Stimulated activated CD8-positive, alpha-beta memory T cell treated with anti-CD3 and anti-CD28 coated beads, Interleukin-12 subunit alpha, Interleukin-12 subunit beta, amount 100 ng/mL, for 4 hours (primary cell): ENCODE results near the gene ZP4.

Source experiments
- DNase-seq: peaks from one replicate; pipeline ENCODE4 v3.0.0-alpha.2; 2020; ENCODE audit warnings: low read depth

Gene ZP4

GRCh38 chr1:237890822-237891221, at the start of gene ZP4:
Gene ZP4, minus strand, starts transcription at chr1:237890922. Its CDS starts 287 bp downstream, at chr1:237890635.
- no peak for DNase-seq

- DNase-seq = no peak
Observed at GRCh38 chr1:237938553-237938952, 47.8 kb upstream of the ZP4 start.

- DNase-seq = no peak
Observed at GRCh38 chr1:237938068-237938467, 47.3 kb upstream of the ZP4 start.

GRCh38 chr1:237932816-237933215, 42.1 kb upstream of the ZP4 start:
- no peak for DNase-seq

- DNase-seq = no peak
Observed at GRCh38 chr1:237931581-237931980, 40.9 kb upstream of the ZP4 start.

- DNase-seq = no peak
Observed at GRCh38 chr1:237927198-237927597, 36.5 kb upstream of the ZP4 start.

GRCh38 chr1:237921306-237921705, 30.6 kb upstream of the ZP4 start:
- DNase-seq = no peak

- no peak for DNase-seq
Observed at GRCh38 chr1:237913345-237913744, 22.6 kb upstream of the ZP4 start.

GRCh38 chr1:237911911-237912310, 21.2 kb upstream of the ZP4 start:
- DNase-seq = no peak

GRCh38 chr1:237910834-237911233, 20.1 kb upstream of the ZP4 start:
- no peak for DNase-seq

- DNase-seq = no peak
Observed at GRCh38 chr1:237903961-237904360, 13.2 kb upstream of the ZP4 start.

GRCh38 chr1:237902960-237903743, 12.4 kb upstream of the ZP4 start:
- no peak for DNase-seq

GRCh38 chr1:237901299-237901934, 10.7 kb upstream of the ZP4 start:
- DNase-seq = no peak

GRCh38 chr1:237895630-237896029, 4.9 kb upstream of the ZP4 start:
- no peak for DNase-seq

- DNase-seq = no peak
Observed at GRCh38 chr1:237894131-237894530, 3.4 kb upstream of the ZP4 start.

- no peak for DNase-seq
Observed at GRCh38 chr1:237891979-237892378, 1.3 kb upstream of the ZP4 start.

GRCh38 chr1:237891266-237891665, 544 bp upstream of the ZP4 start:
- DNase-seq = no peak

GRCh38 chr1:237890416-237890815, 306 bp downstream of the ZP4 start:
- DNase-seq = no peak

GRCh38 chr1:237888143-237888542, 2.6 kb downstream of the ZP4 start:
- DNase-seq = no peak

GRCh38 chr1:237887542-237887941, 3.2 kb downstream of the ZP4 start:
- DNase-seq = no peak

GRCh38 chr1:237884237-237884636, 6.5 kb downstream of the ZP4 start:
- no peak for DNase-seq

GRCh38 chr1:237879195-237879594, 11.5 kb downstream of the ZP4 start:
- DNase-seq = no peak

GRCh38 chr1:237878406-237878805, 12.3 kb downstream of the ZP4 start:
- DNase-seq = no peak

GRCh38 chr1:237877631-237878030, 13.1 kb downstream of the ZP4 start:
- no peak for DNase-seq
